Right renal pelvis (tissue), 4 donors: ENCODE results near the gene OR2D2. TPM values are rescaled to one million over a fixed set of nuclear protein-coding genes. Genes with fewer than 3 reads are reported as not detected.
"Not testable (repeated sequence)": the region's sequence is repeated elsewhere in the genome, so short reads cannot be mapped to it uniquely, and the experiment has no call there.

Experiments
- DNase-seq, 4 donors: peaks; one replicate each; pipeline ENCODE4 v3.0.0-alpha.2; 2013; ENCODE audit warnings: low read depth in 4 of 4, low spot score in 3 of 4, missing footprints in 1 of 4
- polyA plus RNA-seq, 4 donors: library from polyadenylated mRNA; unstranded; fragments of 120-200 nt; gene quantifications; one replicate each; pipeline ENCODE4 v1.2.1, GENCODE V29; 2013; ENCODE audit not compliant: insufficient read length in 4 of 4

OR2D2 gene
- polyA plus RNA-seq, 4 donors: not detected

DNA sequence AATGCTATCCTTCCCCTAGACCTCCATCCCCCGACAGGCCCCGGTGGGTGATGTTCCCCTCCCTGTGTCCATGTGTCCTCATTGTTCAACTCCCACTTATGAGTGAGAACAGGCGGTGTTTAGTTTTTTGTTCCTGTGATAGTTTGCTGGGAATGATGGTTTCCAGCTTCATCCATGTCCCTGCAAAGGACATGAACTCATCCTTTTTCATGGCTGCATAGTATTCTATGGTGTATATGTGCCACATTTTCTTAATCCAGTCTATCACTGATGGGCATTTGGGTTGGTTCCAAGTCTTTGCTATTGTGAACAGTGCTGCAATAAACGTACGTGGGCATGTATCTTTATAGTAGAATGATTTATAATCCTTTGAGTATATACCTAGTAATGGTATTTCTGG is 4.6 kb downstream of the OR2D2 start:
- not testable (repeated sequence) for DNase-seq

DNA sequence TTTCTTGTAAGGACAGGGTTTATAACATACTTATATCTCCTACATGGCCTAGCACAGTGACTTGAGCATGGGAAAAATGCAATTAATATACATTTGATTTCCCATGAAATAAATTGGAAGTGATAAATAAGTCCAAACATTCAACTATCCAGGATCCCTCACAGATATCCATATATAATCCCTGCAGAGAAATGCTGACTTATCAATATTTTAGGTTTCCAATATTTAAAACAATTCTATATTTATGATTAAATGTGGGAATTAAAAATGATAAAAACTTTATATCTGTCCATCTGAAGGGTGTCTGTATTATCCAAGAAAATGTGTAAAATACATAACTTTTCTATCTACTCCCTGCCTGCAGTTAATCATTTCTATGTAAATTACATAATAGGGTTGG is 9.5 kb downstream of the OR2D2 start:
- no peak for DNase-seq

DNA sequence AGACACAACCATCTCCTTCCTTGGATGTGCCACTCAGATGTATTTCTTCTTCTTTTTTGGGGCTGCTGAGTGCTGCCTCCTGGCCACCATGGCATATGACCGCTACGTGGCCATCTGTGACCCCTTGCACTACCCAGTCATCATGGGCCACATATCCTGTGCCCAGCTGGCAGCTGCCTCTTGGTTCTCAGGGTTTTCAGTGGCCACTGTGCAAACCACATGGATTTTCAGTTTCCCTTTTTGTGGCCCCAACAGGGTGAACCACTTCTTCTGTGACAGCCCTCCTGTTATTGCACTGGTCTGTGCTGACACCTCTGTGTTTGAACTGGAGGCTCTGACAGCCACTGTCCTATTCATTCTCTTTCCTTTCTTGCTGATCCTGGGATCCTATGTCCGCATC is 15.4 kb downstream of the OR2D2 start:
- no peak for DNase-seq

DNA sequence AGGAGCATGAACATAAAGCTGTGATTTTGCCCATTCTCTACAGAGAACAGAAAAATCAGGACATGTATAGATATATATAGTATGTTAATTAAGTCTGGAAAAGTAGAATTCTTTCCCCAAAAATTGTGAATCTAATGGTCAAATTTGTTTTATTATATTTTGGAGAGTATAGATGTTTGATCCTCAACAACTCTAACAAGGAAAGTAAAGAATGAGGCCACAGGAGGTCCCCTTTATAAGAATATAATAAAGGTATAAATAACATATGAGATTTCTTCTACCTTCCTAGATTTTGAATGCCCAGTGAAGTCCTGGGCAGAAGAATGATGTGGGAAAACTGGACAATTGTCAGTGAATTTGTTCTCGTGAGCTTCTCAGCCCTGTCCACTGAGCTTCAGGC is 16.0 kb downstream of the OR2D2 start, which contains the start of gene OR10A4:
Gene OR10A4 (plus strand): TSS at position 301 of the 400 bp plus-strand sequence. CDS start 23 bp downstream, at position 324.
- DNase-seq: no peak

DNA sequence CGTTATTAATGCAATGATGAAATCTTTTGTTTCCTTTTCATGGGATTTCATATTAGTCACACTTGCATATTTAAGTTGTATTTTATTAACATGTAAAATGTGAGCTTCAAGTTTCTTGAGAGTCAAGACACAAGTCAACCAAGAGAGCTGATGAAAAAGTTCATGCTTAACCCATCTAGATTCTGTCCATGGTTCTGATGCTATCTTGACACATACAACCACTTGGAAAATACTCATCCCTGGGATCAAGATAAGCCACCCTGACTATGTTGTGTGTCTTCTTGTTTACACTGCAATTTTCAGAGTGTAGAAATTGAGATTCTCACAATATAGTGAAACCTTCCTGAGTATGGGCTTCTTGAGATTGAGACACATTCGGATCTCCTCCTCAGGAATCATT is 16.5 kb downstream of the OR2D2 start:
- DNase-seq: no peak

DNA sequence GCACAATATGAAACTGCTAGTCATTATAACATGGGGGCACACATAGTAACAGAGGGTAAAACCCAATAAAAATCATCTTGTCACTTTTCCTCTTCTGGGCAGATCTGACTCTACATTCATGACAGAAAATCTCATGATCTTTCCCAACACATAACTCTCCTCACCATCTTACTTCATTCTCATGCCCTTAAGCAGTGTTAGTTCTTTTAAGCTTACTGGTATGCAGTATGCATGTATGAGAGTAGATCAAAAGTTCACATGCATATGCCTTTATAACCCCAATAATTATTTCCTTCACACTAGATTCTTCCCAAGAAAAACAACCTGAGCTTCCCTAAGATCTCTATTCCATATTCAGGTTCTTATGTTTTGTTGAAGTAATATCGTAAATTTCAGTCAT is 21.0 kb downstream of the OR2D2 start:
- DNase-seq: no peak

DNA sequence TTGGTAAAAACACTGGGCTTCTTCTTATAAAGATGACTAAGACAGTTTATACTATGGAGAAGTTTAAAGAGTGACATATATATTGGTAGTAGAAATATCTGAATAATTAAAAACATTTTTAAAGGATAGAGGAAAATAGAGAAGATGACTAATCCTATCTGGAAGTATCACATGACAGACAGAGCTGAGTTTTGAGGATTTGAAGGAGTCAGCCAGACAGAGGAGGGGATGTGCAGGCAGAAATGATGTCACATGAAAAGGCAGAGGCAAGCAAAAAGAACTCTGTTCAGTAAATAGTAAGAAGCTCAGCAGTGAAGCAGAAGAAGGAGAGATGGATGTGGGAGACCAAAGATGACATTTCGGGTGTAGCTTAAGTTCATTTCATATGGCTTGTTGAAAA is 27.9 kb downstream of the OR2D2 start:
- no peak for DNase-seq

DNA sequence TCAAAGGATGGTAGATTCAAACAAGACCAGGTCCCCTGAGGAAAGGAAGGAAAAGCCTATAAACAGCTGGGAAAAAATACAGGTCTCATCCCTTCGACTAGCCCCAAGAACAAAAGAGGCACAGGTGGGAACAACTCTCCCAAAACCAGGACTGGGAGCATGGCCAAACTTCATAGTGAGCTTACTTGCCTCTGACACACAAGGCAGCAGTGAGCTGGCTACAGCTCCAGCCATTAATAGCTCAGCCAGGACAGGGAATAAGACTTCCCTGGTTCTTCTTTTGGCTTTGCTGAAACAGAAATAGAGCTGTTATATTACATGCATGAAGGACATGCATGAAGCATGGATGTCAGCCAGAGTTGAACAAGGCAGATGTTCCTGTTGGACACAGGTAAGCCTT is 29.3 kb downstream of the OR2D2 start, which contains the start of gene OR10A2:
Gene OR10A2 (plus strand): TSS at position 97 of the 400 bp plus-strand sequence. CDS start 6,698 bp downstream, outside the sequence.
- no peak for DNase-seq

DNA sequence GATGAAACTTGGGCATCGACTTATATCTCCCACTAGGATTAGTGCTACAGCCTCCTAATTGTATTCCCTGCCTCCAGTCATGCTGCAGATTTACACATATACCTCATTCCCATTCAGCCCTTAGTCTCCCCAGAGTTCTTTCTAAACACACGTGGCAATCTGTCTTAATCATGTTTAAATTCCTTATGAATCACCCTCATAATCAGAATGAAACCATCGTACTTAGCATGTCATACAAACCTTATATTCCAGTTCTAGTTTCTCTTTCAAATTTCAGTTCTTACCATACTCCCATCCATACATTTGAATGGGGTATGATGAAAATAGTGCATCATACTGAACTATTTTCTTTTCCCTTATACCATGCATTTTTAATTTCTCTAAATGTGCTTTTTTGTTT is 35.4 kb downstream of the OR2D2 start:
- no peak for DNase-seq

DNA sequence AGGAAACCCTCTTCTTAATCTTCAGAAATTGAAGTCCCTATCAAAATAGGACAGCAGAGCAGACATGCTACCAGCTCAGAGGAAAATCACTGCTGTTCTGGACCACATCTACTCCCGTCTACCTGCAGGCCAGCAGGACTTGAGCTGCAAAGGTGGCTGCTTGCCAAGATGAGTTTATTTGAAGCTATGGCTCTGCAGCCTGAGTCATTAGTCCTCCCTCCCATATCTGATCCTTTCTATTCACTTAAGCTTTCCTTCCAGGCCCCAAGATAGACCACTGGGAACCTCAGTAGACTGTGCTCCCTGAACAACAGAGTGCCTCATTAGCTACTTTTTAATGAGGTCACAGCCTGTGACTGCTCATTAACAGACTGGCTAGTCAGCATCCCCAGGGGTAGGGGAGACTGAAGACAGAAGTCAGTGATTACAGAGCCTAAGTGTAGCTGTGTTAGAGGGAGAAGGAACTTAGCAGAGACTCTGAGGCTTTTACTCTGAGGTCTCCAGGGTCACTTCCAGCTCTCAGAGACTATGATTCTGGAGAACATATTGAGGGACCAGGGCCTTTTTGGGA is 36.2 kb downstream of the OR2D2 start:
- no peak for DNase-seq

DNA sequence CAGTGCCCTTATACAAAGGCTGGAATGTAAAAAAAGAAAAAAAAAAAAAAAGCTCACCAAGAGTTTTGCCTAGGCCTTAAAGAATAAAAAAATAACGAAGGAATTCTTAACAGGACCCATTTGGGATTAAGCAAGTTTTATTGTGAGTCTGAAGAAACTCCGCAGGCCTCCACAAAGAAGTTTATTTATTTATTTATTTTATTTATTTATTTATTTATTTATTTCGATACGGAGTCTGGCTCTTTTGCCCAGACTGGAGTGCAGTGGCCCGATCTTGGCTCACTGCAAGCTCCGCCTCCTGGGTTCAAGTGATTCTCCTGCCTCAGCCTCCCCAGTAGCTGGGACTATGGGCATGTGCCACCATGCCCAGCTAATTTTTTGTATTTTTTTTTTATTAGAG is 37.5 kb downstream of the OR2D2 start:
- not testable (repeated sequence) for DNase-seq

DNA sequence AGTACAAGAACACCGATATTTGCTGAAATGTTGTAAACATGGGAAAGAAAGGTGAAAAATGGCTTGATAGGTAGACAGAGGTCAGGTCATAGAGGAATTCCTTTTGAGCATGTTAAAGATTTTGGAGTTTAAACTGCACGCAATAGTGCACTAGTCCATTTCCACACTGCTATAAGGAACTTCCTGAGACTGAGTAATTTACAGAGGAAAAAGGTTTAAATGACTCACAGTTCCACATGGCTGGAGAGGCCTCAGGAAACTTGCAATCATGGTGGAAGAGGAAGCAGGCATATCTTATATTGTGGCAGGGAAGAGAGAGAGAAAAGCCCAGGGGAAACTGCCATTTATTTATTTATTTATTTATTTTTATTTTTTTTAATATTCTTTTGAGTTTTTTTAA is 41.8 kb downstream of the OR2D2 start:
- DNase-seq: no peak

DNA sequence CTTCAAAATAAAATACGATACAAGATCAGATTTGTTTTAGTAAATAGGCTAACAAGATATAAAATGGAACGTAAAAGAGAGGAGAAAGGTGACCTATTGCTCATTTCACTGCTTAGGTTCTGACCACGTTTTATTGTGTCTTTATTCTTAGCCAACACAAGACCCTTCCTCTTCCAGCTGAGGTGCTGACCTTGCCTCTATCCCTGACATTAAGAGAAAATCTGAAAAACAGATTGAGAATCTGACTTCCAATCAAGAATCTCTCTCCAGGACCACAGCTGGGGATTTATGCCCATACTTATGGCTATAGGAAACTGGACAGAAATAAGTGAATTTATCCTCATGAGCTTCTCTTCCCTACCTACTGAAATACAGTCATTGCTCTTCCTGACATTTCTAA is 46.9 kb downstream of the OR2D2 start, which contains the start of gene OR10A5:
Gene OR10A5 (plus strand): TSS at position 301 of the 400 bp plus-strand sequence. CDS start 0 bp downstream, at position 301.
- DNase-seq: no peak

DNA sequence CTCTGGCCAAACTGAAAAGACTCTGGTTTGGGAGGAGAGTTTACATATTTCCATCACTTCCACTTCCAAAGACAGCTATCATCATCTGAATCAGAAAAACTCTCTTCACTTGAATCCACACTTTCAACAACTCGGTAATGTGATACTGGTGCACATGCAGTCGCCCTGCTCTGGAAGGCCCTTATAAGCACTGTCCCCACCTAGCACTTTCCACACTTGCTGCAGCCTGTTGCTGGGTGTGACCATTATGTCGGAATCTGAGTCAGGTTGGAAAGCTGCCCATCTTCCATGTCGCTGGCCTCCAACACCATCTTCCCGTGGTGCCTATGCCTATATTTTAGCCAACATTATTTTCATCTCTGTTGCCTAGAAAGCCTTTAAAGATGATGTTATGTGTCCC is 47.9 kb downstream of the OR2D2 start:
- DNase-seq: no peak

DNA sequence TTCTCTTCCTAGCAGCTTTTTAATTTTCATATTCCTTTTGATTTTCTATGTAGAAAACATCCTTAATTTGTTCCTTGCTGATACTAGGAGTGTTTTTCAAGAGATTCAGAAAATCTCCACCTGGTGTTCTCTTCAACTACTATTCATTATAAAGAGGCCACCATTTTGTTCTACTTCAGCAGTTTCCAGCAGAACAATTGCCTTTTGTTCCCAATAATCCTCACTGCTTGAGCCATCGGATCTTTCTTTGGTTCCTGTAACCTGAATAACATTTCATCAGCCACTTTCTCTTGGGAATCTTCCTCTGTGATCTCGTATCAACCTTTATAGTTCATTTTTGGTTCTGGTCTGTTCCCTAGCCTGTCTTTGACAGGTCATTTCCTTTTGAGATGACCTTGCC is 48.6 kb downstream of the OR2D2 start:
- no peak for DNase-seq

DNA sequence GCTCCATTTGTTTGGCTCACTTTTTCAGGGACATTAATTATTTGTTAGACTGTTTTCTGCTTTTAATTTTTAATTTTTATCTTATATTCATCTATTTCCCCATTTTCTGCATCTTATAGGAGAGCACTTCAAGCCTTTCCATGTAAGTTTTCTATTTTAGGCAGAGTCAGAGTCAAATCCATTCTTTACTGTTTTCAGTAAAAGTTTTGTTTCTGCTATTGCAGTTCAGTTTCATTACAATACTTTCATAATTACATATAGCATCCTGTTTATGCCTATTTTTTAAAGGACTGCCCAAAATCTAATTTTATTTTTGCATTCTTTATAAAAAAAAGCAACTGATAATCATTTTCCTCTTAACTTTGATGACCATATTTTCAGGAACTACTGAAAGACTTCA is 50.6 kb downstream of the OR2D2 start:
- no peak for DNase-seq

Other genes with a start within 250 kb of the OR2D2 start
- gene DCHS1, start 236.7 kb downstream of the OR2D2 start, polyA plus RNA-seq: 10 to 100 TPM; 33.1 to 39.1 (median 33.5) TPM
- 10 to 100 TPM; 71.2 to 82.0 (median 73.2) TPM for gene MRPL17, start 209.2 kb downstream of the OR2D2 start, polyA plus RNA-seq
- under 1 TPM in 3 of 4 donors, not detected in 1; 0.08 to 0.11 (median 0.09) TPM for gene OR2AG2, start 120.5 kb downstream of the OR2D2 start, polyA plus RNA-seq
- gene OR2AG1, start 109.5 kb downstream of the OR2D2 start, polyA plus RNA-seq: under 1 TPM in 1 of 4 donors, not detected in 3; 0.06 TPM
- under 1 TPM in 2 of 4 donors, not detected in 2; 0.01 to 0.04 TPM for gene OR6A2, start 92.8 kb downstream of the OR2D2 start, polyA plus RNA-seq
- not detected for gene OR10A5, start 46.8 kb downstream of the OR2D2 start, polyA plus RNA-seq
- under 1 TPM in 1 of 4 donors, not detected in 3; 0.04 TPM for gene OR10A2, start 29.4 kb downstream of the OR2D2 start, polyA plus RNA-seq
- gene OR10A4, start 15.9 kb downstream of the OR2D2 start, polyA plus RNA-seq: not detected
- not detected for gene OR2D3, start 28.5 kb upstream of the OR2D2 start, polyA plus RNA-seq
- 1 to 10 TPM; 2.4 to 5.1 (median 3.6) TPM for gene ZNF215, start 33.9 kb upstream of the OR2D2 start, polyA plus RNA-seq
- gene ZNF214, start 127.8 kb upstream of the OR2D2 start, polyA plus RNA-seq: 10 to 100 TPM; 10.9 to 13.2 (median 12.8) TPM
- gene NLRP14, start 128.0 kb upstream of the OR2D2 start, polyA plus RNA-seq: under 1 TPM; 0.69 to 0.98 (median 0.81) TPM
- under 1 TPM; 0.06 to 0.36 (median 0.18) TPM for gene RBMXL2, start 196.5 kb upstream of the OR2D2 start, polyA plus RNA-seq